EH (cell line): ENCODE measurements around the gene EYS.

Source experiments
- DNase-seq: peaks from one replicate; pipeline ENCODE4 v3.0.0-alpha.2; 2015; ENCODE audit warnings: low read depth

EYS gene

GRCh38 chr6:64231928-64232327 lies 1475.1 kb downstream of the EYS start:
- no peak for DNase-seq

DNA sequence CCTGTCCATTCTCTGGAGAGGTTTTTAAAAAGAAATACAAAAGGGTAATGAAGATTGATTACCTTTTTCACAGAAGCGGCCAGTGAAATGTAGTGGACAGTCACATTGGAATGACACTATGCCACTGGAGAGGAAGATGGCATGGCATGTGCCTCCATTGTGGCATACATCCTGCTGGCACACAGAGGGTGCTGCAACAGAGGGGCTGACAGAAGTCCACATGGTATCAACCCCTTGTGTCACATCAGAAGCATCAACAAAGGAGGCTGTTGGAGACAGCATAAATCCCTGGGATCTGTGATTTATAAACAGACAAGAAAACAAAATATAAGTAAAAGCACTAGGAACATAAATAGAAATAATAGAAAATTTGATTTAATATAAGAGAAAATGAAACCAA lies 1476.5 kb downstream of the EYS start:
- no peak for DNase-seq

GRCh38 chr6:64227863-64228262 lies 1479.2 kb downstream of the EYS start:
- no peak for DNase-seq

DNA sequence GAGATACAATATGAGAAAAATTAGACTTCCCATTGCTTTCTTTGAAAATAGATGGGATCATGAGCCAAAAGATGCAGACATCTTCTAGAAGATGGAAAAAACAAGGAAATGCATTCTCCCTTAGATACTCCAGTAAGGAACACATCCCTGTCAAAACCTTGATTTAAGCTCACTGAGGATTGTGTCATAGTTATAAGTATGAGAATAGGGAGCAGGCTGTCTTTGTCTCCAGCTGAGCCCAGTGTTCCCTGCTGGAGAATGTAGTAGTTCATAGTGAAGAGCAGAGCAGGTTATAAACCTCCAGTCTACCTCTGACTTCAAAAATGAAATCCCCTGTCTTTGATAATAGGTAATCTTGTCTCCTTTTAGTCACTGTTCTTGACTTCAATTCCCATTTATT lies 1481.5 kb downstream of the EYS start:
- no peak for DNase-seq

DNA sequence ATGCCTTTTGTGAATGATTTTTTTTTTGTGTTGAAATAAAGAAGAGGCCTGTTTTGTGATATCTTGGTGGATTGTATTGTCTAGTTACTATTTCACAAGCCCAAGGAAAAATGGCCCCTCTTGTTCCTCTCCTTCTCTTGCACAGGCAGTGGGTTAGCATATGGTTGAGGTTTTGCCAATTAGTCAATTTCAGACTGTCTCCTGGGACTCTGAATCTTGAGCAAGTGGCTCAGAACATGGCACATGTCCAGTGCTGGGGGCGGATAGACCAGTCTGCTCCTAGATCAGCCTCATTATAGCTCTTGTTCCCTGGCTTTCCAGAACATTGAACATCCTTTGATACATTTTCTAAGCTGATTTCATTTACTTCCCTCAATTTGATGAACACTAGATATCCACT lies 1482.2 kb downstream of the EYS start:
- no peak for DNase-seq

GRCh38 chr6:64221776-64222175 lies 1485.2 kb downstream of the EYS start:
- DNase-seq: no peak

DNA sequence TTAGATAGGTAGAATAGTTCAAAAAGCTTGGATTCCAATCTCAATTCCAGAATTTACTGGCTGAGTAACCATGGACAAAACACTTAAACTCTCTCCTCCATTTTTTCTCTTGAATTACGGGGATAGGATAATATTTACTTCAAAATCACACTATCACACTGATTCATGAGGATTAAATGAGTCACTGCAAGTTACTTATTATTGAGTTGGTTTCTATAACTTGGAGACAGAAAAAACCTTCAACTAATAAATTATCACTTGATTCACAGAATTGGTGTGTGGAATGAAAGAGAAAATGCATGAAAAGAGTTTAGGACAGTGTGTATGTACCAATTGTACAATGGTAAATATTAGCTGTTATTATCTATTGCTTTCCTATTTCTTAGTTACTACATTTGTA lies 1486.2 kb downstream of the EYS start:
- DNase-seq: no peak

GRCh38 chr6:64217721-64218620 lies 1489.1 kb downstream of the EYS start:
- DNase-seq: peak; percentile 5

- no peak for DNase-seq
Measured at GRCh38 chr6:64214373-64214772, 1492.7 kb downstream of the EYS start.

GRCh38 chr6:64213697-64214096 lies 1493.3 kb downstream of the EYS start:
- no peak for DNase-seq

- no peak for DNase-seq
Measured at GRCh38 chr6:64197246-64197645, 1509.8 kb downstream of the EYS start.

GRCh38 chr6:64186592-64186991 lies 1520.4 kb downstream of the EYS start:
- DNase-seq: no peak

DNA sequence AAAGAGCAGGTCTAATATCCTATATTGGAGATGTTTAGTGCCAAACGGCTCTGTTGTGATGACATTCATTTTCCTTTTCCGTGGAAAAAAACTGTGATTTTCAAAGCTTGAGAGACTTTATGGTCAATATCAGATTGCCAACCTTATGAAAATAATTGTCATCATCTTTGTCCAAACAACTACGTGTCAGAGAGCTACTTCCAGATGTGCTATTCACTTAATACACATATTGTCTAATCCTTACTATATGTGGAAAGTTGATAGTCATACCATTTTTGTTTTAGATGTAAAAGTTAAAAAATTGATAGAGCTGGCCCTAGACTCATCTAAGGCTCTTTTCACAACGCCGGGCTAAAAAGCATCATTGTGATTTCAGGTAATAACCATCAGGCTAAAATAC lies 1521.4 kb downstream of the EYS start:
- DNase-seq: no peak

- no peak for DNase-seq
Measured at GRCh38 chr6:64175296-64175695, 1531.7 kb downstream of the EYS start.

DNA sequence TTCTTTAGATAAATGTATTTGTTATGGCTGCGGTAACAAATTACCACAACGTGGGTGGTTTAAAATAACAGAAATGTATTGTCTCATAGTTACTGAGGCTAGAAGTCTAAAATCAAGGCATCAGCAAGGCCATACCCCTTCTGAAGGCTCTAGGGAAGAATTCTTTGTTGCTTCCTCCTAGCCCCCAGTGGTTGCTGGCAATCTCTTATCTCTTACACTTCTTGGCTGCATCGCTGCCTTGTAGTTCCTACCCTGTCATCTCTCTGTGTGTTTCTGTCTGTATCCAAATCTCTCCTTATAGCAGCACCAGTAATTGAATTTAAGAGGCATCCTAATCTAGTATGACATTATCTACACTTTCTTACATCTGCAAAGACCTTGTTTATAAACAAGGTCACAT lies 1536.7 kb downstream of the EYS start:
- DNase-seq: no peak

GRCh38 chr6:64160486-64160885 lies 1546.5 kb downstream of the EYS start:
- DNase-seq: no peak

DNA sequence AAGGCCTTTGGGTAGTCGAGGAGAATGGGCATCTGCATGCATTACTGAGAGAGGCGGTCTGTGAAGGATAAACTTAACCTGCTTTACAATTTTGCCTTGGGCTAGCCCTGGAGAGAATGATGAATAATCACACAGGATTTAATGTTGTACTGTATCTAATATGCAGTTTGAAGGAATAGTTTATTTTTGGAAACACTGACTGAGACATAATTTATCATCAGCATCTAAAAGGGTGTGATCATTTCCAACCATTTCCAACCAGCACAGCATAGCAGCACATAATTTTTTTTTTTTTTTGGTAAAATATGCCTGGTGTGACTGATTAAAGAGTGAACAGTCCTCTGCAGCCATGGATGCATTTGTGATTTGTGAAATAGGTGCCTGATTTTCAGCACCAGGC lies 1552.0 kb downstream of the EYS start:
- DNase-seq: no peak

DNA sequence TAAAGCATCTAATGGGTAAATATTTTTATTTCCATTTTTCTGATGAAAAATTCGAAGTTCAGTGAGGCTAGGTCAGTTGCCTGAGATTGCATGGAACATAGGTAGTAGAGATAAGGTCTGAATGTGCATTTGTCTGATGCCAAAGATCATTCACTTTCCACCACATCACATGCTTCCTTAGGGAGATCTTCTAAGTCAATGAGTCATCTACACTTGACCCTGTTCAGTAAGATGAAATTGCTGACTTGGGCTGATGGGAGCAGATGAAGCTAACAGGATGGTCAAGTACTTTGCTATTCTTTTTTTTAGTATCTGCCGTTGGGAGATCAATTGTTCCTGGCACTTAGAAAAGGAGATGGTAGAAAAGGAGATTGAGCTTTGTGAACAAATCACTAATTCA lies 1560.2 kb downstream of the EYS start:
- no peak for DNase-seq

GRCh38 chr6:64146094-64146493 lies 1560.9 kb downstream of the EYS start:
- DNase-seq: no peak

DNA sequence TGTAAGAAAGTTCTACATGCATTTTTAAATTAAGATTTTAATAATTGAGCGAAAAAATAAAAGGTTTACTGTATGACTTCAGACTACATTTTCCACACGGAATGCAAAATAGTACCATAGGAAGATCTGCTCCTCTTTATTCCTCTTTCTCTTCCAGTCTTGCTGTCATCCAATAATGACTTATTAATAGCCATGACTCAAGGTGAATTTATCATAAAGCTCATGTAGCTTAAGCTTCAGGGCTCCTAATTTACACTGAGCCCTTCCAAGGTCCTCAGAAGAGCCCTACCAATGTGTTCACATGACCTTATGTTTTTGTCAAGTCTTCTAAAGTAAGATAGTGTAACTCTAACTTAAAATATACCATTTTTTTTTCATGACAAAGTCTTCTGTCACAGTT lies 1561.4 kb downstream of the EYS start:
- DNase-seq: no peak

DNA sequence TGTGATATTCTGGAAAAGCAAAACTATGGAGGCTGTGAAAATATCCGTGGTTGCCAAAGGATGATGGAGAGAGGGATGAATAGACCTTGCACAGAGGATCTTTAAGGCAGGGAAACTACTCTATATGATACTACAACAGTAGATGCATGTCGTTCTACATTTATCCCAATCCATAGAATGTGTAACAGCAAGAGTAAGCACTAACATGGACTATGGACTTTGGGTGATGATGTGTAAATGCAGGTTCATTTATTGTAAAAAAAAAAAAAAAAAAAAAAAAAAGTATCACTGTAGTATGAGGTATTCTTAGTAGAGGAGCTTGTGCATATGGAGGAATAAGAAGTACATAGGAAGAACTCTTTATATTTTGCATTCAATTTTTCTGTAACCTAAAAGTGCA lies 1563.9 kb downstream of the EYS start:
- no peak for DNase-seq

- DNase-seq: no peak
Measured at GRCh38 chr6:64141680-64142079, 1565.3 kb downstream of the EYS start.

DNA sequence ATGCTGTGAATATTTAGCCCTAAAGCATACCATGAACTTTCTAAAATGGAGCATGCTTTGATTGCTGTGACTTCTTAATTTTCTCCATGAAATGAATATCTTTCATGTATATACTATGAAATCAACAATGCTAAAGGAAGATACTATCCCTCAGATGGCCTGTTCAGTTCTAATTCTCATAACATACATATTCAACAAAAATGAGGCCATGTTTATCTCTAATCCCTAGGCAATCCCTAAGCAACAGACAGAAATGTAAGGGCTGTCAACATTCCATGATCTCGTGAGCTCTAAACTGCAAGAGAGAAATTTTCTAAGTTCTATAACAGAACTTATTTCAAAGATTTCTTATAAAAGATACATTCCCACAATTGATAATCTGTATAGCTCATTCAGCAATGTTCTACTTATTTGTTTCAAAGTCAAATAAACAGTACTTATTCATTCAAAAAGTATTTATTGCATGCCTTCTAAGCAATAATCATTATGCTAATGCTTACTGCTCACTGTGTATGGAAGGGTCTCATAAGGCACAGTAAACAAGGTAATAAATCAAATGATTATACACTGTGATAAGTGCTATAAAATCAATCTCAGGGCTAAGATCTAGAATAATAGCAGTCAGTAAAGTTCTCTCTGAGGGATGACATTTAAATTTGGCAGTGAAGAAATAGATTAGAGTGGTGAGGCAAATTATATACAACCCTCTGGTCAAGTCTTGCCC lies 1578.6 kb downstream of the EYS start:
- DNase-seq: no peak
